ENCODE data around the gene HSPB7.
"Not testable (repeated sequence)": the region's sequence is repeated elsewhere in the genome, so short reads cannot be mapped to it uniquely, and the experiment has no call there.

- not testable (repeated sequence) for TF ChIP-seq CTCF (IDR thresholded peaks at IDR 0.05; ENCODE audit: low read depth, low read length, missing input control); SP1 (IDR thresholded peaks at IDR 0.05); ZBTB33 (IDR thresholded peaks at IDR 0.05); ATF3 (IDR thresholded peaks at IDR 0.05); REST (IDR thresholded peaks at IDR 0.05); TAF1 (conservative IDR thresholded peaks at IDR 0.05); FOXA1 (IDR thresholded peaks at IDR 0.05); NR2F2 (IDR thresholded peaks at IDR 0.05); YY1 (IDR thresholded peaks at IDR 0.05); JUND (IDR thresholded peaks at IDR 0.05); RAD21 (IDR thresholded peaks at IDR 0.05); MAX (IDR thresholded peaks at IDR 0.05); GABPA (IDR thresholded peaks at IDR 0.05 in 1 of 2, conservative IDR thresholded peaks at IDR 0.05 in 1 of 2)
Measured at GRCh38 chr1:16020878-16021277, 3.0 kb upstream of the HSPB7 start.
